Activated CD4-positive, alpha-beta T cell treated with anti-CD3 and anti-CD28 coated beads, Interleukin-2, Interleukin-6, amounts not matched to agents 100 ng/mL and 50 ng/mL, durations not matched to agents 16 hours and 8 hours (primary cell): ENCODE measurements around the gene MRPL36.
A peak's percentile ranks its signal among the peaks of the same experiment; 100 is the strongest.

ENCODE experiments used
- DNase-seq: peaks from one replicate; pipeline ENCODE4 v3.0.0-alpha.2; 2020

Gene MRPL36

DNA sequence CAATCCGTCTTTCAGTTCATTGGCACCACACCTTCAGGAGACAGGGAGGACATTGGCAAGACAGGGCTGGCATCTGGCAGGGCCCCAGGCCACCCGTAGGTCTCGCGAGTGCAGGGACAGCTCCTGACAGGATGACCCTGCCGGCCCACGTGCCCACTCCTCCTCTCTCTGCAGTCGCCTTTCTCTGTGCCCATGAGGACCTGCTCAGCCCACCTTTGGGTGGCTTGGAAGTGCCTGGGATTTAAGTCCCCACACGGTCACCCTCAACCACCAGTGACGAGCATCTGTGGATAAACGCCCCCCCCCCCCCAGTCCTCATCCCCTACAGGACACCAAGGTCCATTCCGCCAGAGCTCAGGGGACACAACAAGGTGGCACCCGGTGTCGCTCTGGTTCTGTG is 4.1 kb downstream of the MRPL36 start:
- DNase-seq = no peak

DNA sequence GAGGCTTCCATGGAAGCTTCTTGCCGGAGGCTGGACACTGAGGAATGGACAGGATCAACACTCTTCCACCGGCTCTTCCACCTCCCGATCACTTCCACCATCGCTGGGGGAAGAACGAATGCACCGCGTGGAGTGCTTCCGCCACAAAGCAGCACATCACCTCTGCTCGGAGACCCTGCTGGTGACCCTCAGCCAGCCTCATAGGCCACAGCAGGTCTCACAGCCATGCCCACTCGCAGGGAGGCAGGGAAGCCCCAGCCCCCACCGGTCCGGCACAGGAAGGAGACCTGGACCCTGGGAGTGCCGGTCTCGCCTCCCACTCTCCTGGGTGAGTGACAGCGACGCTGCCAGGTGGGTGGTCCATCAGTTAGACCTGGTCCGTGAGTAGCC is 4.7 kb downstream of the MRPL36 start:
- no peak for DNase-seq

DNA sequence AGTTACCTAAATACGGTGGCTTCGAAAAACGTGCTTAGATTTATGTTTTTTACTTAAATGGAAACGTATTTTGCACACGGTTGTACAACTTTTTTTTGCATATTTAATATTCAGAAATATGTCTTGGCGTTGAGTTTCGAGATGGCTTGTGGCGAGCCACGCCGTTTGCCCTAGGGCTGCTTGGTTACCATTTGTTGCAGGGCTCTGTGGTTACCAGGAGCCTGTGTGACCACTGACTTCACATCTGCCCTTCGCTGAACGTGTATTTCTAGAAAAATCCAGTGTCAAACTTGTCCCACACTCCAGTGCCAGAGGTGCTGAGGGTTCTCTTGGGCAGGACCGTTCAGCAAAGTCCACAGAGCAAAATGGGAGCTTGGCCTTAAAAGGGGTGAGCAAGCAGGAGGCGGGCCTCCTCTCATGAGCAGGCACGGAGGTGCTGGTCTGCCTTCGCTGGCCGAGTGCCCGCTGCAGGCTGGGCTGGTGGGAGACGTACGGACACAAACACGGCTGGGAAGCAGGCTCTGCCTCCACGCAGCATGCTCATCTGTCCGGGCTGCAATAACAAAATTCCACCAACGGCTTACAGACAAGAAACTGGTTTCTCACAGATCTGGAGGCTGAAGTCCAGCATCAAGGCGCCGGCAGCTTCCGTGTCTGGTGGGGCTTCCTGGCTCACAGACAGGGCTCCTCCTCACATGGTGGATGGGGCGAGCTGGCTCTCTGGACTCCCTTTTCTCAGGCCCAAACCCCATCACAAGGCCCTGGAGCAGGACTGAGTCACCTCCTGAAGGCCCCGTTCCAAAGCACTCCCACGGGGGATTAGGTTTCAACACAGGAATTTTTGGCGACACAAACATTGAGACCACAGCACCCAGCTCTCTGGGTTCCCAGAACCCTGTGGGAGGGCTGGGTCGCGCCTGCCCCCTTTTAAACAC is 5.4 kb downstream of the MRPL36 start:
- DNase-seq = peak; percentile 28

DNA sequence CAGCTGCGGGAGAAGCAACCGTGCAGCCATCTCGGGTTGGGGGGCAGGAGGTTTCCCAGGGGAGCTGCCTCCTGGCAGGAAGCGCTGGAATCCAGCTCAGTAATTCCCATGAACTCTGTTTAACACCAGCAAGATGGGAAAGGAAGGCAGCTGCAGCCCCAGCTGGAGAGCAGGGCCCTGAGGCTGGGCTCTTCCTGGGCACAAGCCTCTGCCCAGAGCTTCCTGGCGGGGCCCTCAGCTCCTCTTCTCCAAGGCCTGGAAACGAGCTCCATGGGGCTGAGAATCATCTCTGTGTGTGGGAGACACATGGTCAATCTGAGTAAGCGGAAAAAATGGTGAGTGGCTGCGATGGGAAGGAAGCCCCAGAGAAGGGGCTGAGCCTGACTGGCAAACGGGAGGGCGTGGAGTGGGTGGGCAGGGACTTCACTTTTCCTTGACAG is 6.3 kb downstream of the MRPL36 start:
- peak; percentile 54 for DNase-seq

DNA sequence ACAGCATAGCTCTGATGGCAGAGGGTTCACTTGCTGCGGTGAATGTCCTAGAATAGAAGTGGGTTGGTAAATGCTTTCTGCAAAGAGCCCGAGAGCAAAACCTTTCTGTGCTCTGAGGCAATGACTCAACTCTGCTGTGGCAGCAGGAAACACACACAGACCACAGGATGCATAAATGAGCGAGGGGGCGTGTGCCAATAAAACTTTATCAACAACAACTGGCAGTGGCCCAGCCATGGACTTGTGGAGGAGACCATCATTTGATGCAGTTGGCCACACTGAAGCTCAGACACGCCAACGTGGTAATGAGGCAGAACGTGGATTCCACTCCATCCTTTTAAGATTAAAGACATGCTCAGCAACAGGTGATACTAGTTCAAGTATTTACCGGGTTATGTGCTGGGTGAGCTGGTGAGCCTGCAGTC is 6.8 kb downstream of the MRPL36 start:
- DNase-seq = peak; percentile 95

DNA sequence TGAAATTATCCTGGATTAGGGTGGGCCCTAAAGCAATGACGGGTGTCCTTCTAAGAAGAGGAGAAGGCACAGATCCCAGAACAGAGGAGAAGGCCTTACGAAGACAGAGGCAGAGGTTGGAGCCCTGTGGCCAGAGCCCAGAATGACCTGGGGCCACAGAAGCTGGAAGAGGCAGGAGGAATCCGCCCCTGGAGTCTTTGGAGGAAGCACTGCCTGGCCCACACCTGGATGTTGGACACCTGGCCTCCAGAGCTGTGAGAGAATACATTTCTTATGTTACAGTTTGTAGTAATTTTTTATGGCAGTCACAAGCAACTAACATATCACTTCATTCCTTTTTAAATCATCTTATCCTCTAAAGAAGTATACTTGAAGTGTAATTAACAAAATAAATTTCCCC is 8.5 kb downstream of the MRPL36 start:
- DNase-seq = no peak

DNA sequence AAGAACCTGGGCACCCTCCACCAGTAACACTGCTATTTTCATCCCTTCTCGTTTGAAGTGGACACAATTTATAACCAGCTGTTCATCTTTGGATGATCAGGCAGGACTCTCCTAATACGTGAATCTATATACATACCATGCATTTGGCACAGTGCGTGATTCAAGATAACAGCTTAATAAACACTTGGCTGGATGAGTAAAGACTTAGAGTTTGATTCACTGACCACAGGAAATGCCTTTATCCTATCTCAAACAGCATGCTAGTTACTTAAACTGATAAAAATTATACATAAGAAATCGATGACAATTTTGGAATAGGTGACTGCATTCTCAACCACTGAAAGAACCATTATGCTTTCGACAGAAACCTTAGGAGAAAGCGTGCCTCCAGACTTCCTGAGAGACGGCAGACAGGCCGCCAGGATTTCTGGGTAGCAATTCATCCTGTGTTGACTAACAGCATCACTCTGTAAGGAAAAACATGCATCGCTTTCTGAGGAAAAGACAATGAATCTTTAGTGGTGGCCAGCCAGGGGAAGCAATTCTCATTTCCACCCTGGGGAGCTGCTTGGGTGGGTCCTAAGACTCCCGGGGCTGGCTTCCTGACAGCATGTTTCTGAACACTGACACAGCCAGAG is 9.7 kb downstream of the MRPL36 start:
- DNase-seq = no peak

DNA sequence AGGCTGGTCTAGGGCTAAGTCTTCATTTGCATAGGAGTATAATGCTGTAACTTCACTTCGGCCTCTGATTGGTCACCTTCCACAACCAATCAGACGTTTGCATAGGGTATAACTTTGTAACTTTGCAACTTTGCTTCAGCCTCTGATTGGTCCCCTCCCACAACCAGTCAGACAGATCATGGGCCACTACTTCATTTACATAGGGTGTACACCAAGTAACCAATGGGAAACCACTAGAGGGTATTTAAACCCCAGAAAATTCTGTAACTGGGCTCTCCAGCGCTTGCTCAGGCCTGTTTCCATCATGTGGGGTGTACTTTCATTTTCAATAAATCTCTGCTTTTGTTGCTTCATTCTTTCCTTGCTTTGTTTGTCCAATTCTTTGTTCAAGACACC is 10.2 kb downstream of the MRPL36 start:
- peak; percentile 63 for DNase-seq

DNA sequence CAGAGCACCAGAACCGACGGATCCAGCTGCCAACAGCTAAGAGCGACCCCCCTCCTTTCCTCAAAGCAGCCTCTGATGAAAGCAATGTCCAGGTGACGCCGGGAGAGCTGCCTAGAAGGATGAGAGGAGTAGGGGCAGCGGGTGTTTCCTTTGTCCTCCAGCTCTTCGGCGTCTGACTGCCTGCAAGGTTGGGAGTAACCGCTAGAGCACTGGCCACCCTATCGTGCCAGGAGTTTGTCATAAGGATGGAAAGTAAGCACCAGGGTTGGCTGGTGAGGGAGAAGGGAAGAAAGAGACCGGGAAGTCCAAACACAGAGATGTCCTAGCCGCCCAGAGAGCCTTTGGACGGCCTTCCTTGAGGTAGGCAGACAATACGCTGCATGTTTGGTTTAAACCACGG is 10.8 kb downstream of the MRPL36 start:
- DNase-seq = no peak

DNA sequence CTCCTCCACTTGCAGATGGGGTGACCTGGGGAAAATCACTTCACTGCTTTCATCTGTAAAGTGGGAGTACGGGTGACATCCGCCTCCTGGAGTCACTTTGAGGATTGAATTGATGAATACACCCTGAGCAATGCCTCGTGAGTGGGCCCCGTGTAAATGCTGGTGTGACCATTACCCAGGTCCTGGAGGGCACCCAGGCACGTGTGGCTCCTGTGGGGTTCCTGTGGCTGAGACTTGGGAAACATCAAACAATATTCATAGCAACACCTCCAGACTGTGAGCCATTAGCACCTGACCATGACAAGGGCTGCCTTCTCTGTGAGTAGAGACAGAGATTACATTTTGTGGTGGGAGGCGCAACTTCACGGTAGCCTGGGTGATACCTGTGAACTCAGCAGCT is 11.4 kb downstream of the MRPL36 start:
- DNase-seq = no peak

DNA sequence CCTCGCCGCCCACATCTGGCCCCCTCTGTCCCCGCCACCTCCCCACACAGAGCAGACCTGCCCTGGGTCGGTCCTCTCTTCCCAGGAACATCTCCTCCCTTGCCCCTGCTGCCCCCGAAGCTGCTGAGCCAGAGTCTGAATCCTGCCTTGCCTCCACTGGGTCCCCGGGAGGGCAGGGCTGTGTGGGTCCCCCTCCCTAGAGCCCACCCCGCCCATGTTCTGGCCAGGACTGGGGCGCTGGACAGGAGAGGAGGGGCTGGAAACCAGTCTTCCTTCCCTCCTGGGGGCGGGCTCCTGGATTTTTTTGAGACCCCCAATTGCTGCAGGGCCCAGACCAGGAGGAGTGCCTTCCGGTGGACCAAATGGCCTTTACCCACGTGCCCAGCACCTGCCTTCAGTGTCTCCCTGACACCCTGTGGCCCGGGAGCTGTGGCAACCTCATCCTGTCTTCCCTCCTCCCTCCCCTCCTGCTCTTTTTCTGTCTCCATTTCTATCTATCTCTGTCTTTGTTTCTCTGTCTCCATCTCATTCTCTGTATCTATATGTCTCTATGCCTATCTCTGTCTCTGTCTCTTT is 12.1 kb downstream of the MRPL36 start:
- no peak for DNase-seq

DNA sequence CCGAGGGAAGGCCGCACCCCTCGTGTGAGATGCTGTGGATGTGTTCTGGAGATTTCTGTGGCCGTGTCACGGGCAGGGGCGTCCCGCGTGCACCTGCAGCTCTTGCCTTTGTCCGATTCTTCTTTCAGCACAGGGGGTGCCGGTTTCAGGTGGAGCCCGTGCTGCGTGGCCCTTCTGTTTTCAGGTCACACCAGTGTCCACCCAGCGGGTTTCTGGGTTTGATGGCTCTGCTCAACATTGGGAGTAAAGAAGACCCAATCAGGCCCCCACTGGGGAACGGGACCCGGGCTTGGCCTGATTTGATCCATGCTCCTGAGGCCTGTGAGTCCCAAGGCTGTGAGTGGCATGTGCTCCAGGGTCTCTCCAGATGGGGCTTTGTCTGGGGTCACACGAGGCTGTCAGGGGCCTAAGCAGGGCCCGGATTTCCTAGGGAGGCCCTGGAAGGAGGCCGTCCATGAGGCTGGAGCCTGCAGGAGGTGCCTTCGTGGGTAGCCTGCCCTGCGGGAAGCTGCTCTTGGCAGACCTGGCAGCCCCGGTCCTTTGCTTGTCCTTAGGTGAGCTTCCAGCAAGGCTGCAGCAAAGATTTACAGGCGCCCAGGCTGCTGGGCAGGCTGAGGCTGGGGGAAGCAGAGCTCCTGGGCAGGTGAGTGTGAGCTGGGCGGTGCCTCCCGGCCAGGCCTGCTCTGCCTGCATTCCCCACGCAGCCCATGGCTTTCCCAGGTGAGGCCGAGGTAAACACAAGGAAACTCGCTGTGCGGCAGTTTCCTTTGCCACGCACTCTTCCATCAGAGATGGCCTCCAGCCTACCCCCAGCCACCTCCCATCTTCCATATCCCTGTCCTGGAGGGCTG is 12.8 kb downstream of the MRPL36 start:
- no peak for DNase-seq

DNA sequence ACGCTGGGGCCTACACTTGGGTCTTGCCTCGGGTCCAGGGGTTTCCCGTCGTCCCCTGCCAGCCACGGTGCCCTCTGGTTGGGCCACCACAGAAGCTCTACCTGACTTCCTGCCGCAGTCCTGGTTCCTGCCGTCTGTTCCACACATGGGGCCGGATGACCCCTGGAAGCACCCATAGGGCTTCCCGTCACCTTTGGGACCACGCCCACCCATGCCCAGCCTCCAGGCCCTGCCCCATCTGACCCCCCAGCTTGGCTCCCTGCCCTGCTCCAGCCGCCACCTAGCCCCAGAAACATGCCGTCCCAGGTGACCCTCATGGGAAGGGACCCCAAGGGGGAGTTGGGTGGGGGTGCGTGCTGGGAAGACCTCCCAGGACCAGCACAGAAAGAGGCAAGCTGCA is 13.7 kb downstream of the MRPL36 start:
- no peak for DNase-seq

DNA sequence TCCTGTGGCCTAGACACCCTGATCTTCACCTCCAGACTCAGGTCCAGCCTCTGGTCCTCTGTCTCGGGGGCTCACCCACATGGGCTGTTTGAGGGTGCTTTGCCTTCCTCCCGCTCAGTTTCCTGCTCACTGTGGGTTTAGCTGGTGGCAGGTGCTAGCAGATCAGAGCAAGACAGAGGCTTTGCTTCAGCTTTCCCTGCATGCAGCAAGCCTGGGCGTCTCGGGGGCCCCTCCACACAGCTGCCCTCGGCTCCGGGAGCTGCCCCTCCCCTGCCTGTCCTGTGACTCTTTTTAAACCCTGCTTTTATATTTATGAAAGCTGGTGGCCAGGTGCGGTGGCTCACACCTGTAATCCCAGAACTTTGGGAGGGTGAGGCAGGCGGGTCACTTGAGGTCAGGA is 14.6 kb downstream of the MRPL36 start:
- DNase-seq = no peak

DNA sequence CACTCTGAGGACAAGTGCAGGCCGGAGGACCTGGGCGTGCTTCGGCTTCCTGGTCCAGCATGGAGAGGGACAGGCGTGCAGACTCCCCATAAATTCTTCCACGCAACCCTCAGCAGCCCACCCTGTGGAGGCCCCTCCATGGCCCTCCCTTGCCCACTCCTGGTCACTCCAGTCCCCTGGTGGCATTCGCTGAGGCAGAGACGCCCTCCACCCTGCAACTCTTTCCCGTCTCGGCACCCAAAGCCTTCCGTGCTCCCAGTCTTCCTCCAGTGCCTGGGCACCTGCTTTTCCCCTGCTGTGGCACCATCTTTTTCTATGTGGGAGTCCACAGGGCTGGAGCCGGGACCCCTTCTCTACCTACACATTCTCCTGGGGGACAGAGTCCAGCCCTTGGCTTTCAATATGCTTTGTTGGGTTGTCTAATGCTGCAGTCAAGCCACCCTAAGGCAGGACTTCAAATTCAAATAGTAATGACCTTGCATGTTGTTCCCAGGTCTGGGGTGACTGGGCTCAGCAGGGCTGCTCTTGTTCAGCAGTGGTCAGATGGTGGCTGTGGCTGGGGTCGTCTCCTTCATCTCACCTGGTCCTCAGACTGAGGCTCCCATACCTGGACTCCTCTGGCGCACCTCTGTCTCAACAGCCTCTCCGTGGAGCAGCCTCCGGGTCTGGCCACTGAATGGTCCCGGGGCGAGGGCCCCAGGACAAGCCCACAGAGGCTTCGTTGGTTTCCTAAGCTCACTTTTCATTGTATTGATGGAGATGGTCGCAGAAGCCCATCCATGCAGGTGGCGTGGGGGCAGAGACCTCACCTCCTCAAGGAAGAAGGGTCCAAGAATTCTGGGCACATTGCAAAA is 15.2 kb downstream of the MRPL36 start:
- no peak for DNase-seq

DNA sequence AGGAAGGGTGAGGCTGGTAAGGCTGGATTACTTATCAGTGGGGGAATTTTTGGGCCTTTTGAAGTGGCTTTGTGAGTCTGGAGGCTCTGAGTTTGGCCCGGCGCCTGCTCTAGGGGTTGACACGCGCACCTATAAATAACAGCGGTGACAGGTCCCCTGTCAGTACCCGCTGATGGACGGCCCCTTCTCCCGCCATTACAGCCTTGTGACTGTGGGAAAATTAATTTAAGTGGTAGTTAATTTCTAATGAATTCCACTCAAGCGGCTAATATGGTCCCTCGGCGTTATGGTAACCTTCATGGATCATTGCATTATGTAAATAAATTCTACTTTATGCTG is 16.5 kb downstream of the MRPL36 start:
- no peak for DNase-seq

DNA sequence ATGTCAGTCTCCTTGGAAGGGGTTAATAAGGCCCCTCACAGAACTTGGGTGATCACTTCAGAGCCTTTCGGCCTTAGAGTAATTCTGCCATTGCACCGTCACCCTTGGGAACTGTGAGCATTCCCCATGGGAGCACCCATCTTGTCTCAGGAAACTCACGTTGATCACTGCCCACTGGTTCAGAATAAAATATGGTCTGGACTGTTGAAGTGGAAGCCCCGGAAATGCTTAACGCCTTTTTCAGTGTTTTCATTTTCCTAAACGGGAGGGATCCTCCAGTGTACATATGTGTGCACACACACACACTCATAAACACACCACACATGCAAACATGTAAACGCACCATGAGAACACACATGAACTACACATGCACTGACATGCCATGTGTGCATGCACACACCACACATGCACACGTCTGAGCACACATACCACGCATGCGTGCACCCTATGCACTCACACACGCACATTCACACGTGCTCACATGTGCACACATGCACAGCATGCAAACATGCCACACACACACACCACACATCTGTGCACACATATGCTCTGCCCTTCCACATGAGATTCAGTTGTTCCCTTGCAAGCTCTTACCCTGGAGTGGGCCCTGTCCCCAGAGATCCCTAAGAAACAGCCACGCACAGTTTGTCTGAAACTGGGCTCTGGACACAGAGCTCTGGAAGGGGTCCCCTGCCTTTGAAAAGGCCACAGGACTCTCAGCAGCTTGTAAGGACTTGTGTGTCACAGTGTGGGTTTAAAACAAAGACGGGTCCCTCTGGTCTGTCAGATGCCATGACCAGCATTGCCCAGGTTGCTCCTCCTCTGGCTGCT is 17.0 kb downstream of the MRPL36 start:
- DNase-seq = no peak

DNA sequence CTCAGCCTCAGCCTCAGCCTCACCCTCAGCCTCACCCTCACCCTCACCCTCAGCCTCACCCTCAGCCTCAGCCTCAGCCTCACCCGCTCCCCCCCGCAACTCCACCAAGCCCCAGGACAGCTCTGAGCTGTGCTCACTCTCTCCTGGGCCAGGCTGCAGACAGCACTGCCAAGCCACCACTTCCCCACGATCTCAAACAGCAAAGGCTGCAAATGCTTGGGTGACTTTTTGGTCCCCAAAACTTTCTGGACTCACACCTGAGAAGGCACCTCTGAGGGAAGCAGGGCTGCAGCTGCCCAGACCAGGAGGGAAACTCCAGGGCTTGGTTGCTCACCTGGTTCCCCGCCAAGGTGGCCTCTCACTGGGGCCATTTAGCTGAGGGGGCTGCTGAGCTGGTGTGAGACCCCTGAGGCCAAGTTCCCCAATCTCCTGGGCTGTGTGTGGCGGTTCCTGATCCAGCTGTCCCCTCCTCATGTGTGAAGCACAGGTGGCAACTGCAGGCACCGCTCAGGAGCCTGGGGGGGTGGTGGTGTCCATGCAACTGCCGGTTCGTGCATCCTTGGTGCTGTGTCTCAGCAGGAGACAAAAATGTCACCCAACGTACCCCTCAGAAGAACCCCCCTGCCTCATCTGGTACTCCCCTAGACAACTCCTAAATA is 17.8 kb downstream of the MRPL36 start:
- DNase-seq = no peak

DNA sequence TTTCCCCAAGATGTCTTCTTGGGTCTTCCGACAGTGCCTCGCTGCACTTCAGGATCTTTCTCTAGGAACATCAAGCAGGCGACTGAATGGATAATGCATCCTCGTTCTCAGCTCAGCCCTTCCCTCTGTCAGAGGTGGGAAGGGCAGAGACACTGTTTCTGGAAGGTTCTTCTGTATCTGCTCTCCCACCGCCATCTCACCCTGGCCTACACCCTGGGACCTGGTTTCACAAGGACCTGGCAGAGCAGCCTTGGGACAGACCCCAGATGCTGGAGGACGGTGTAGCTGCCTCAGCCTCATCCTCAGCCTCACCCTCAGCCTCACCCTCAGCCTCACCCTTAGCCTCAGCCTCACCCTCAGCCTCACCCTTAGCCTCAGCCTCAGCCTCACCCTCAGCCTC is 18.5 kb downstream of the MRPL36 start:
- DNase-seq = no peak

DNA sequence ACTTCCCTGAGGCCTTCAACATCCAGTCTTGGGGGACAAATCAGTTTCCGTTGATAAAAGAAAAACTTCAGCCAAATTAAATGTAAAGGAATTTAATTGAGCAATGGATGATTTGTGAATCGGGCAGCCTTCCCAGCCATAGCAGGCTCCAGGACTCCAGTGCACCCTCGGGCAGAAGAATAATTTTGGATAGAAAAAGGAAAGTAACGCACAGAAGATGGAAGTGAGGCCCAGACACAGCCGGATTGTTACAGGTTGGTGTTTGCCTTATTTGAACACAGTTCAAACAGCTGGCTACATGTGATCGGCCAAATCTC is 19.1 kb downstream of the MRPL36 start:
- no peak for DNase-seq
